HepG2 (cell line): Measurements from ENCODE around the gene PYGO2. TPM values are rescaled to one million over a fixed set of nuclear protein-coding genes. Genes with fewer than 3 reads are reported as not detected.
A peak's percentile ranks its signal among the peaks of the same experiment; 100 is the strongest.

Experiments
- FOXA3 ChIP-seq: IDR thresholded peaks from 2 replicates; pipeline ENCODE4 v1.6.1; 2016; ENCODE audit warnings: missing genetic modification reagents, missing compliant biosample characterization
- FOXK1 ChIP-seq: sonication (generic); formaldehyde crosslinking; IDR thresholded peaks from 2 replicates; pipeline ENCODE4 v1.4.0; 2020; ENCODE audit warnings: low read depth, missing genetic modification reagents, borderline replicate concordance
- FOXP4 ChIP-seq: sonication (generic); formaldehyde crosslinking; IDR thresholded peaks from 2 replicates; pipeline ENCODE4 v1.4.0; 2020; ENCODE audit warnings: missing genetic modification reagents
- HNF1B ChIP-seq: sonication (generic); formaldehyde crosslinking; IDR thresholded peaks from 2 replicates; pipeline ENCODE4 v1.5.1; 2020; ENCODE audit warnings: mild to moderate bottlenecking, moderate library complexity, missing genetic modification reagents
- NFE2L2 ChIP-seq: fragments of 150-350 bp; IDR thresholded peaks from 2 replicates; pipeline ENCODE4 v1.6.1; 2014; ENCODE audit warnings: low read length
- NR2F6 ChIP-seq, 2 experiments: IDR thresholded peaks; 2 replicates each; pipeline ENCODE4 v1.6.1; 2016; ENCODE audit warnings: antibody characterized with exemption in 1 of 2, mild to moderate bottlenecking in 1 of 2
- SP2 ChIP-seq: sonication (generic); formaldehyde crosslinking; IDR thresholded peaks from 2 replicates; pipeline ENCODE4 v1.5.1; 2020; ENCODE audit warnings: mild to moderate bottlenecking, missing genetic modification reagents
- SP4 ChIP-seq: sonication (generic); formaldehyde crosslinking; IDR thresholded peaks from 2 replicates; pipeline ENCODE4 v1.8.1; 2023; ENCODE audit warnings: mild to moderate bottlenecking, missing genetic modification reagents
- TARDBP ChIP-seq: sonication (generic); formaldehyde crosslinking; IDR thresholded peaks from 2 replicates; pipeline ENCODE4 v1.8.0; 2022; ENCODE audit warnings: mild to moderate bottlenecking, missing genetic modification reagents
- THYN1 ChIP-seq: sonication (generic); formaldehyde crosslinking; IDR thresholded peaks from 2 replicates; pipeline ENCODE4 v1.8.1; 2023; ENCODE audit warnings: low read depth, mild to moderate bottlenecking, moderate library complexity, missing genetic modification reagents, borderline replicate concordance
- ZFX ChIP-seq: sonication (generic); formaldehyde crosslinking; IDR thresholded peaks from 2 replicates; pipeline ENCODE4 v1.4.0; 2020; ENCODE audit warnings: mild to moderate bottlenecking, low read depth, missing genetic modification reagents, moderate library complexity
- ZNF501 ChIP-seq: sonication (generic); formaldehyde crosslinking; IDR thresholded peaks from 2 replicates; pipeline ENCODE4 v1.5.1; 2020; ENCODE audit warnings: mild to moderate bottlenecking, moderate library complexity, missing genetic modification reagents
- ZNF609 ChIP-seq: sonication (generic); formaldehyde crosslinking; IDR thresholded peaks from 2 replicates; pipeline ENCODE4 v1.4.0; 2020; ENCODE audit warnings: mild to moderate bottlenecking, missing genetic modification reagents, borderline replicate concordance
- ZNF616 ChIP-seq: sonication (generic); formaldehyde crosslinking; IDR thresholded peaks from 2 replicates; pipeline ENCODE4 v1.5.0; 2020; ENCODE audit warnings: low read depth, mild to moderate bottlenecking, missing genetic modification reagents
- ZNF629 ChIP-seq: sonication (generic); formaldehyde crosslinking; conservative IDR thresholded peaks from 2 replicates; pipeline ENCODE4 v1.5.0; 2020; ENCODE audit warnings: missing genetic modification reagents
- ZNF710 ChIP-seq: sonication (generic); formaldehyde crosslinking; IDR thresholded peaks from 2 replicates; pipeline ENCODE4 v1.5.0; 2020; ENCODE audit warnings: mild to moderate bottlenecking, missing genetic modification reagents, borderline replicate concordance
- ZSCAN25 ChIP-seq: sonication (generic); formaldehyde crosslinking; IDR thresholded peaks from 2 replicates; pipeline ENCODE4 v1.8.0; 2022; ENCODE audit warnings: mild to moderate bottlenecking, missing genetic modification reagents
- polyA plus RNA-seq, 8 experiments: library from polyadenylated mRNA; depleted of rRNA in 3 of 8; stranded (reverse) in 7 of 8; unstranded in 1 of 8; fragments of >200 nt; fragmentation: Illumina TruSeq in 4 of 8; extraction: Trizol in 4 of 8; gene quantifications; 2 replicates each; pipeline versions ENCODE4 v1.2.1 to v1.2.3, GENCODE V29; 2011 to 2016; ENCODE audit warnings: low read depth in 4 of 8, missing spikeins in 1 of 8, mixed read lengths in 1 of 8; ENCODE audit not compliant: insufficient read depth in 1 of 8
- total RNA-seq, 5 experiments: library from RNA; depleted of rRNA; stranded (reverse); fragments of >200 nt; fragmentation: Illumina TruSeq; extraction: Trizol; gene quantifications; 2 replicates each; pipeline ENCODE4 v1.2.3, GENCODE V29; 2016; ENCODE audit warnings: low read depth in 1 of 5

Gene PYGO2
- total and polyA plus RNA-seq, 2 of the 13 experiments (the other 11 are each of a cell fraction or from before 2014, with no cell fraction given), result 20.3 to 21.8 TPM

- TF ChIP-seq ZNF609 (0 out of 2 replicates have a peak, but pooled peaks have one; percentile 40), SP2 (CRISPR knock-in tag) (peak; percentile 41; the same call in 1 of the 2 replicates), ZFX (CRISPR knock-in tag) (peak; percentile 31; the same call in 1 of the 2 replicates), FOXP4 (CRISPR knock-in tag) (0 out of 2 replicates have a peak, but pooled peaks have one; percentile 8), ZNF710 (CRISPR knock-in tag) (0 out of 2 replicates have a peak, but pooled peaks have one; percentile 26), FOXK1 (CRISPR knock-in tag) (0 out of 2 replicates have a peak, but pooled peaks have one; percentile 6), ZSCAN25 (0 out of 2 replicates have a peak, but pooled peaks have one; percentile 27), FOXA3 (CRISPR knock-in tag) (peak; percentile 27; the same call in 1 of the 2 replicates), ZNF616 (CRISPR knock-in tag) (no peak), SP4 (CRISPR knock-in tag) (0 out of 2 replicates have a peak, but pooled peaks have one; percentile 51), HNF1B (peak; percentile 83), THYN1 (CRISPR knock-in tag) (no peak), ZNF501 (peak; percentile 74), ZNF629 (CRISPR knock-in tag) (no peak), TARDBP (CRISPR knock-in tag) (no peak), NR2F6 (IDR thresholded peaks at IDR 0.05) (0 out of 2 replicates have a peak, but pooled peaks have one; percentile 11), NR2F6 (CRISPR knock-in tag; IDR thresholded peaks at IDR 0.05) (no peak), NFE2L2 (no peak)
These were observed 9.2 kb upstream of the PYGO2 start, which contains the start of gene SHC1 (continued) for GRCh38 chr1:154970631-154971340.
